GM19438 (cell line): ENCODE data around the gene OSBPL10.
"Not testable (repeated sequence)": the region's sequence is repeated elsewhere in the genome, so short reads cannot be mapped to it uniquely, and the experiment has no call there.

Experiments
- ATAC-seq: cut with Tn5 transposase; IDR thresholded peaks from one replicate; pipeline ENCODE4 v1.9.1; 2021; ENCODE audit warnings: low read depth; ENCODE audit not compliant: unreplicated experiment

The OSBPL10 gene

DNA sequence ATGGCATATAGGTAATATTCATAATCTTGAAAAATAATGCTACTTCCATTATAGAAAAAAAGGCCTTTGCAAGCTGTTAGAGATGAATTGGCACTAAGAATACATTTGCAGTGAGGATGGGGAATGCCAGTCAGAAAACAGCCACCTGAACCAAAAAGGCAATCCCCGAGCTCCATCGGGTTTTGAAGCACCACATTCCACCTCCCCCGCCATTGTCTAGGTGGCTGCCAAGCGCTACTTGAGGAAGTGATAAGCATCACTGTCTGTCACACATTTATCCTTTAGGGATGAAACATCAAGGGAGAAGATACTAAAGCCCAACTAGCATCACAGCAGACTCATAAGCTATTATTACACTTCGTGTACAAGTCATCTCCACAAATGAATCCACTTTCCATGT, 112.8 kb downstream of the OSBPL10 start:
- no peak for ATAC-seq

DNA sequence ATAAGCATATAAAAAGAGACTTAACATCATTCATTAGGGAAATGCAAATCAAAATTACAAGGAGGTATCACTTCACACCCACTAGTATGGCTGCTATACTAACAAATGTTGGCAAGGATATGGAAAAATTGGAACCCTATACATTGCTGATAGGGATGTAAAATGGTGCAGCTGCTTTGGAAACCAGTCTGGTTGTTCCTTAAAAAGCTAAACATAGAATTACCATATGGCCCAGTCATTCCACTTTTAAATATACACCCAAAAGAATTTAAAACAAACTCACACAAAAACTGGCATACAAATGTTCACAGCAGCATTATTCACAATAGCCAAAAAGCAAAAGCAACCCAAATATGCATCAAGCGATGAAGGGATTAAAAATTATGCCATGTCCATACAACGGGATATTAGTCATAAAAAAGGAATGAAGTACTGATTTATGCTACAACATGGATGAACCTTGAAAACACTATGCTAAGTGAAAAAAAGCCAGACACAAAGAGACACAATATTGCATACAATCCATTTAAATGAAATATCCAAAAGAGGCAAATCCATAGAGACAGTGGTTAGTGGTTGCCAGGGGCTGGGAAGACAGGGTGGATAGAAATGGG, 118.3 kb downstream of the OSBPL10 start:
- ATAC-seq, result no peak

DNA sequence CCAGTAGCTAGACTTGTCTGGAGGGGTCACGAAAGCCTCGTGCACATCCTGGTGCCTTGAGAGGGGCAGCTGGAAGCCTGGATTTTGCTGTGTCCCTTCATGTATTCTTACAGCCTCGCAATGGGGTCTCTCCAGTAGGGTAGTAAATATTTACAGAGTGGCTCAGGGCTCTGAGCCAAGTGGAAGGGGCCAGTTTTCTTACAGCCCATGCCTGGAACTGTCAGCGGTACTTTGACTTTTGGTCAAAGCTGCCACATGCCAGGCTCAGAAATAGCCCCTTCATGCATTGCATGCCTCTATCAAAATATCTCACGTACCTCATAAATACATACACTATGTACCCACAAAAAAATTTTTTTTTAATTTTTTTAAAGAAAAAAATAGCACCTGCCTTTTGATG, 119.2 kb downstream of the OSBPL10 start:
- no peak for ATAC-seq

DNA sequence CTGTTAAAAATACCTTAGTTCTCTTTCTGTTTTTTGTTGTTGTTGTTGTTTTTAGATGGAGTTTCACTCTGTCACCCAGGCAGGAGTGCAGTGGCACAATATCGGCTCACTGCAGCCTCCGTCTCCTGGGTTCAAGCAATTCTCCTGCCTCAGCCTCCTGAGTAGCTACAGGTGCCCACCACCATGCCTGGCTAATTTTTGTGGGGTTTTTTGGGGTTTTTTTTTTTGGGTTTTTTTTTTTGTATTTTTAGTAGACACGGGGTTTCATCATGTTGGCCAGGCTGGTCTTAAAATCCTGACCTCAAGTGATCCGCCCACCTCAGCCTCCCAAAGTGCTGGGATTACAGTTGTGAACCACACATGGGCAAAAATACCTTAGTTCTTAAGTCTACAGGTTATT, 120.4 kb downstream of the OSBPL10 start:
- ATAC-seq, result not testable (repeated sequence)

DNA sequence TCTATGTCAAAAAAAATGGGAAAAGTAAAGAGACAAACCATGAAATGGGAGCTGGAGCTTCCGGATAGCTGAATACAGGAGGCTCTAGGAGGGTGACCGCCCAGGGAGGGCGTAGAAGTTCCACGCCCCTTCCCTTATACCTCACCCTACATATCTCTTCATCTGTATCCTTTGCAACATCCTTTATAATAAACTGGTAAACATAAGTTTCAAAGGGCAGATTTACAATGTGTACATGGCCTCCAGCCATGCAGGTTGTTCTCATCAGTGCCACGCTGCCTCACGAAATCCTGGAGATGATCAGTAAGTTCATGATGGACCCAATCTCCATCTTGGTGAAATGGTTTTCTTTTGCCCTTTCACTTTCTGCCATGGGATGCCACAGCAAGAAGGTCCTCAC, 121.8 kb downstream of the OSBPL10 start:
- ATAC-seq, result no peak

DNA sequence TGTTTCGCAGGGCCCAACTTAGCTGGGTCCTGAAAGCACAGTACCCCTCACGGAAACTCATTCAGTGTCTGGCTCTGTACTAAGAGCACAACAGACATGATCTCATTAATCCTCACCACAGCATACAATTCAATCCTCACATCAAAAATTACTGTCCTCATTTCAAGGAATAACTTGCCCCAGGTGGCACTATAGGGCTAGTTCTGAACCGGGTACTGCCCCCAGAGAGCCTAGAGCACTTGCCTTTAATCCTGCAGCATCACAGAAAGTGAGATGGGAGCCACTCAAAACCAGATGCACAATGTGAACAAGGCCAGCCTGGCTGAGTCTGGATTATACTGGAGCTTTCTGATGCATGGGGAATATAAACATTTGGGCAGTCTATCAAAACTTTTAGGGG, 122.6 kb downstream of the OSBPL10 start:
- ATAC-seq, result no peak

DNA sequence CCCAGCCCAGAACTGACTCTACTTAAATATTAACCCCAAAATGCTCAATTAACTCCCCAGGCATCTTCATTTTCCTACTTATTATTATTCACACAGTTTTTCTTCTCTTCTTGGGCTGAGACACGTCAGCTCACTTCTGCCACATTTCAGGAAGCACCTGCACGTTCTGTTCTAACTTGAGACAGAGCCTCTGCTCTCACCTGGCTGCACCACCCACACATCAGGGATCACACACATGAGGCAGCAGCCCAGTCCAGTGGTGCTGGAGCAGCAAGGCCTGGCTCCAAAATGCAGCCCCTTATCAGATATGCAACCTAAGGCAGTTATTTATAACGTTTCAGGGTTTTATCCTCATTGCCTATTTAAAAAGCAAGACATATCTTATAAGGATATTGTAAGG, 127.5 kb downstream of the OSBPL10 start:
- ATAC-seq, result no peak

DNA sequence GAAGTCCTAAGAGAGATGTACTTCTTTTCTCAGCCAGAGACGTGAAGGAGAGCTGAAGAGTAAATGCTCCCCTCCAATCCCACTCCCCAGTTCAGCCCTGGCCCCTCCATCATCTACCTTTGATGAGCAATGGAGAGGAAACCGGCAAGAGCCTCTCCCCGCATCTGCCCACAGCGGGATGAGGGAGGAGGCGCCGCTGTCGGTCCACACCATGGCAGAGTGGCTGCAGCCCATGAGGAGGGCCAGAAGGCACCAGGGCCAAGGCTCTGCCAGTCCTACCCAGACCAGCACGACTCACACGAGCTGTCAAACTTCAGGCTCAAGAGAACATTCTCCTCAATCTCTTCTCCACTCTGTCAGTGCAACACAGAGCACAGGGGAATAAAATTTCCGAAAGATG, 129.8 kb downstream of the OSBPL10 start:
- no peak for ATAC-seq

DNA sequence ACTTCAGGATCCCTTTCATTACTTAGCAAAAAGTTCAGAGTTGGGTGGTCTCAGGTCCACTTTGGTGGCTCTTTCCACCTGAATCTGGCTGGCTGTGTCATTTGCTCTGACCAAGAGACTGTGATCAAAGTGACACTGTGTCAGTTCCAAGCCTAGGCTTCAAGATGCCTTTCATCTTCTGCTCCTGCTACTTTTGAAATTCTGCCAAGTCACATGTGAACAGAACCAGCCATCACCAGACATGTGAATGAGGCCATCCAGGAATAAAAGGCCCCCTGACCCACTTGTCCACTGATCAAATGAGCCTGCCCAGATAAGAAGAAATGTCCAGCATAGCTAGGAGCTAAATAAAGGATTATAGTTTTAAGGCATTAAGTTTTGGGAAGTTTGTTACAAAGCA, 132.2 kb downstream of the OSBPL10 start:
- no peak for ATAC-seq

DNA sequence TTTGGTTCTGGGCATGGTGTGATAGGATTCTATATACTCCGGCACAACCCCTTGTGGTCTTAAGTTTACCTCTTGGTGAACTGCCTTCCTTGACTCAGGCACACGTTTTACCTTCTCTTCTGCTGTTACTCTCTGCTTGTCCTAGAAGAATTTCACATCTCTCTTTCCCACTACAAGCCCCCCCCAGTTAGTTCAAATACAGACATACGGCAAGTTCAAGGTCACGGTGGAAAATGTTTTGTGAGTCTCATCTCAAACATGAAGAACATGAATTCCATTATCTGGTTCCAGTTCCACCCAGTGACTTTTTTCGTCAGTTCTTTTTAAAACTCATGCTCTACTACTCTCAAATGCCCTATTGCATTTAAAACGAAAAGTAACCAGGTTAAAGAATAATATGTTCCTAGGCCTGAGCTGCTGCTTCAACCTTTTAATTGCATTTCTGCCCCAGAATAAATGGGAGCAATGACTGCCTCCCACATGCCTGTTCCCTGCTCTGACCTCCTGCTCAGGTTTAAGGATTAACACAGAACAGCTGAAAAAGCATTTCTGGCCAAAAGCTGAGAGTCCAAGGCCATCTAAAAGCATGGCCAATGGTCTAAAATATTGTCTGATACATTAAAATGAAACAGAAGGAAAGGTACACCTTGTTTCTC, 132.8 kb downstream of the OSBPL10 start:
- no peak for ATAC-seq

DNA sequence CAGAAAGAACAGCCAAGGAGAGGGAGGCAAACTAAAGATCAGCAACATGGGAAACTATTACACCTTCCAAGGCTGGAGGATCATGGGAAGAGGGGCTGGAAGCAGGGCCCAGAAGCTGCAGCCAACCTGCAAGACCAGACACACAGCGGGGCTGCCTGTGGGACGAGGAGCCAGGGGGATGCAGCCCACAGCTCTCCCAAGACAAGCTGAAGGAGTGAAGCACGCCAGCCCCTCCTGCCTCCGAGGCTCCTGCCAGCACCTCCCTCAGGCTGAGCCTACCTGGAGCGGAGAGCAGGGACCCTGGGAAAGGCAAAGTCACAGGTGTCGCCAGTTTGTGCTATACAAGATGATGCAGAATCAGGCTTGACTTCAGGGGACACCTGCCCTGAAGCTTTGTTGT, 133.3 kb downstream of the OSBPL10 start:
- no peak for ATAC-seq

DNA sequence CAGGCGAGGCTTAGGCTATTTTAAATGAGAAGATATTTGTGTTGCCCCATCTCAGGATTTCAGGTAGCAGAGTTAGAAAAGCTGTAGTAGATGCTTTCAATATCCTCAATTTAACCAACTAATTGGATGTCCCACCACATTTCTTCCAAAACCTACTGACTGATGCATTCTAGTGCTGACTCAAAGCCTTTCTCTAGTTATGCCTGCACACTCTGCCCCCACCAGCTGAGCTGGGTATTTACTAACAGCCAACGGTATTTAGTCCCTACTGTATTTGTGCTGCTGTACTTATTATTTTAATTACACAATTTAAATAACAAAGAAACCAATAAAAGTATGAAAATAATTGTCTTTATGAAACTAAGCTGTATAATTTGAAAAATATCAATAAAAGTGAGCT, 139.5 kb downstream of the OSBPL10 start:
- no peak for ATAC-seq

DNA sequence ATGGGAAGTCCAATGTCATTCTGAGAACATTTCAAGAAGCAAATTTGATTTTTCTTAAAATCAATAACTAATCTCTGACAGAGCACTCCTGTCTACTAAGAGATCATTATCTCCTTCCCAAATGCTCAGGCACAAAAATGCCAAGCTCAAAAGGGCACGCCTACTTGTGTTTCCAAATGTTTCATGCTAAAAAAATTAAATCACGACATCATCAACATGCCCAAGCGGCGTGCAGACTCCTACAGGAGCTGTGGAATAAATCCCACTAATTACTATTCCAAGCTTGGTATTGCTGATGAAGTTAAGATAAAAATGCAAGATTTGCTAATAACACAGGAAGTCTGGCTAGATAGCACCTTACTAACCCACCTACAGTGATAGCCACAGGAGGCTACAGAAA, 140.8 kb downstream of the OSBPL10 start:
- no peak for ATAC-seq

DNA sequence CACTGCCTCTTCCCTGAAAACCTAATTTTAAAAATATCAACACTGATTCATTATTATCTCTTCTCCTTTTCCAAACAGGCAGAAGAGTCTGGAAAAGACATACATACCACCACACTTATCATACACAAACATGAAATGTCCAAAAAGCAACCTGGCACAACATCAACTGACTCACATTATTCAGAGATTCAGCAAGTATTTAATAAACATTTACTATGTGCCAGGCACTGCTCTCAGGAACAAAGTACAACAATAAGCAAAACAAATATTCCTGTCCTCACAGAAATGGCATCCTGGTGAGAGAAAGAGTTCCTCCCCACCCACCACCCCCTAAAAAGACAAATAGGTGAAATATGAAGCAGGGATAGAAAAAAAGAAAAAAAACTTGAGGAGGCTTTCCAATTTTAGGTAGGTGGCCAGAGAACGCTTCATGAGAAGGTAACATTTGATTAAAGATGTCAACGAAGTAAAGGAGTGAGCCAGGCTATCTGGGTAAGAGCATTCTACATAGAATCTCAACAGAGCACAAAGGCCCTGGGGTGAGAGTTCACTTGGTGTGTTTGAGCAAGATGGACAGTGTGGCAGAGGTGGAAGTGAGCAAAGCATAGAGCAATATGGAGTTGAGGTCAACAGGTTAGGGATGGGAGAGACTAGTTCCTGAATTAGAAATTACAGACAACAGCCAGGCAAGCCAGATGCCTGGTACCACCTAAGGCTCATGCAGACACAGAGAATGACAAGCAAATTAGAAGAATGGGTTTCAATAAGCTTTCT, 141.7 kb downstream of the OSBPL10 start:
- ATAC-seq, result no peak

DNA sequence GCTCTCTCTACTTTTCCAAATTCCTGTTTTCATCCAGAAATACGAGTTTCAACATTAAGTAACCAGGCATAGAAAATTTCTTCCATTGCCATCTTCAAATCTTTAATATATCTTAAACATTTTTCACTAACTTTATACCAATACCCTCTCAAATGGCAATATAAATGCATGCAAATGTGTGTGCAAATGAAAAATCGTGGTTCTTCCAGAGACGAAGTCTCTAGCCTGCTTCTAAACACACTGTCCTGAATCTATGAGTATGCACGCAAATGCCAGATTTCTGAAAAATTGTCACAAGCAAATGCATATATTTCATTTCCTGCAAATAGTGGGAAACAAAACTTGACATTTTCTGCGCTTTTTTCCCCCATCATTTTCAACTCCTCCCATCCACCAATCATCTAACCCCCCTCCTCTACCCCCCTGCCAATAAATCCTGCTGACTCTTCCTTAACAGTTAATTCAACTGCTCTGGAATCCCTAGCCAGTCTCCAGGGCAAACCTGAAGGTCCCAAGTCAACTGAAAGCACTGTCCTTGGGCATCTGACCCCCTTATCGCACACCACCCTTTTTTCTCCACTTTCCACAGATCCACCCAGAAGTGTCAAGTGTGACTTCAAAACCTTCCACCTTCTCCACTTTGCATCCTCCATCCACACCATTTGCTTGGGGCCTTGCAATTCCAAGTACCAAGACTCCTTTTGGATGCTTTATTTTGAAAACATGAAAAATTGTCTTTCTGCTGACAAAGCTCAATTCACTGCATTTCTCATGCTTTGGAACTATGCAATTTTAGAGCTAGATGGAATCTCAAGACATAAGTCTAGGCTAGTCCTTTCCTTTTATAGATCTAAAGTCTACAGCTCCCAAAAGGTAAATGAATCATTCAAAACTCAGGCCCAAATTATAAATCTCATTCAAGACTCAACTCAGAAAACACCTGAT, 144.7 kb downstream of the OSBPL10 start:
- no peak for ATAC-seq

DNA sequence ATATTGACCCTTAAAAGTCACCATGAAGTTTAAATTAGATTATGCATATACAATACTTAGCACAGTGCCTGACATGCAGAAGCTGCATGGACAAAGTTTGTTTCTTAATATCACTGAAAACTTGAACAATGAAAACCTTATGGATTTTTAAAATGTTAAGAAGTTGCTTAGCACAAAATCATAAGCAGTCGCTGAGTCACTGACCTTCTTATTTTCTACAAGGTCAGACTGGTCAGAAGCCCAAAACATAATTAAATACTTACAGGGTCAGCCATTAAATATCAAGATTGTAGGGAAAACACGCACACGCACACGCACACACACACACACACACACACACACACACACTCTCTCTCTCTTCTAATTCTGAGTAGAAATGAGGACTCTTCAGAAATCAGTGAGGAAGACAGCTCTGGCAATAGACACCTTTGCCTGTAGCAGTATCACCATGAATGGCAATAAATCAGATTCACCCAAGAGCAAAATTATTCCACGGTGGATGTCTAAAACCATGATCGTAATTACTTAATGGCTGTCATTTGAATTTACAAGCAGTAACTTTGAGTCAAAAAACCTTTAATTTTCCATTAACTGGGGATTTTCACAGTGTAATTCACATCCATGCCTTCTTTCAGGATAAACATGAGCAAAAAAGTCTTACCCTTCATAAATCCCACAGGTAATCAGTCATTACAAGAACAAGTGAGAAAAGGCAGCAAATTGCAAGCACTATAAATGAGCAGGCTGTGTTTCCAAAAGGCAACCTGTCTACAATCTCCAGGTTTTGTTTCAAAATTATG, 147.5 kb downstream of the OSBPL10 start:
- ATAC-seq, result no peak

DNA sequence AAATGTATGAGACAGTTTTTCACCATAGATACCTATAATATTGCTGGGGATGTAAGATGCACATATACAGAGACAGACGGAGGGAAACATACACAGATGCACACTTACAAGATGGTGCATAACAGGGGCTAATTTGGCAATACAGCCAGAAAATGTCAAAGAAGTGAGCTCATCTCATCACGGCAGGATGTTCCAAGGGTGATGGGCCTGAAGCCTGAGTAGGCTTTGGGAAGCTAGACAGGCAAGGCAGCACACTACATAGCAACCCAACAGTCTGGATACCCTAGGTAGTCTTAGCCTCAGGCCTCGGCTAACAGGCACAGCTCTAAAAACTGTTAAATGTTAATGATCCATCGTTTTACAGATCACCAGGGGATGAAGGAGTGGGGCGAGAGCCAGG, 148.5 kb downstream of the OSBPL10 start:
- ATAC-seq, result no peak

DNA sequence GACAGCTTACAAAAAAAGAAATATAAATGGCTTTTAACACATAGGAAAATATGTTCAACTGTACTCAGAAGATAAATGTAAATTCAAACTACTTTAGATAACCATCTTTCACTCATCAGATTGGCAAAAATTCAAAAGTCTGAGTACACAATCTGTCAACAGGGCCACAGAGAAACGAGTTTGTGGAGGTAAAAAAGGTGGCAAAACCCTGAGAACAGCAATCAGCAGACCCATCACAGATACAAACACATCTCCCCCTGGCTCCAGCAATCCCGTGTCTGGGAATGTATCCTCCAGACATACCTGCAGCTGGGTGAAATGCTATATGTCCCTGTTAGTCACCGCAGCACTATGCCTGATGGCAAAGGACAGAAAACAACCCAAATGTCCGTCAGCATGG, 149.5 kb downstream of the OSBPL10 start:
- ATAC-seq, result no peak

DNA sequence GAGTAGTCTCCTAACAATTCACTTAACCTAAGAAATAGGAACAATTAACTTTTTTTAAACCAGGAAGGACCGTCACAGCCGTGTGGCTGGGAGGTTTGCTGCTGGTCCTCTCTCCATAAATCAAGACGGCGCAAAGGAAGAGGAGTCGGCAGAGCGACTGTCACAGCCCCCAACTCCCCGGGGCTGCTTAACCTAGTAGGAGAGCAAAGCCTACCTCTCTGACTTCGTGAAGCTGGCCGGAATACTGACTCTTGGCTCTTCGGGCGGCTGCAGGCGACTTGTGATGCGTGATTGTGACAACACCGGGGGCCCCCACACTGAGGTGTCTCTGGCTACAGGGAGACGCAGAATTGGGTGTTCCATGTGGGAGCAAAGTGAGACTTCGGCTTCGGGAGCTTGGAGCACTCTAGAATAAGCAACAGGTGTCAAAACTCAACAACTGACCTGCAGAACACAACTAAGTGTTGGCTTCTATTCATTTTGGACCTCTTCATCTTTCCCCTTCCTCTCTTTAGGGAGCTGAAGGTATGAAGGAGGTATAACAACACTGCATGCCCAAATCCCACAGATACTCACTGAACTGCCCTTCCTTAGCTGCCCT, 151.1 kb downstream of the OSBPL10 start:
- no peak for ATAC-seq

DNA sequence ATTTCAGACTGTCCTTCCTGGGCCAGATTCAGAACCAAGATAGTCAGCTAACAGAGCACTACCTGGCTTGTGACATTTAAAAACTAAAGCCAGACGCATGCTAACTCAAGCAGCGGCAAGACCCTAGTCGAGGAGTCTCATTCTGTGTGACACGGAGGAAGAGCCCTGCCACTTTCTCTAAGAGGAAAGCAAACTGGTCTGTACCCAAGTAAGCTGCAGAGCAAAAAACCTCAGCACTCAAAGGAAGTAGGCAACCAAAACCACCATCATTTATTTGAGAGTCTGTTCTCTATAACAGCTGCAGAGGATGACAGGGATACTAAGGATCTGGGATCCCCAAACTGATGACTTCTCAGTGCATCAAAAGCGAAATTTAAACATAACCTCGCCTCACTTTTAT, 152.1 kb downstream of the OSBPL10 start:
- ATAC-seq, result no peak
